GM21786 (cell line): ENCODE measurements around the gene GSG1L.
"Not testable (repeated sequence)": the region's sequence is repeated elsewhere in the genome, so short reads cannot be mapped to it uniquely, and the experiment has no call there.

ENCODE experiments used
- ATAC-seq: cut with Tn5 transposase; IDR thresholded peaks from one replicate; pipeline ENCODE4 v1.9.1; 2021; ENCODE audit not compliant: unreplicated experiment

Gene GSG1L

DNA sequence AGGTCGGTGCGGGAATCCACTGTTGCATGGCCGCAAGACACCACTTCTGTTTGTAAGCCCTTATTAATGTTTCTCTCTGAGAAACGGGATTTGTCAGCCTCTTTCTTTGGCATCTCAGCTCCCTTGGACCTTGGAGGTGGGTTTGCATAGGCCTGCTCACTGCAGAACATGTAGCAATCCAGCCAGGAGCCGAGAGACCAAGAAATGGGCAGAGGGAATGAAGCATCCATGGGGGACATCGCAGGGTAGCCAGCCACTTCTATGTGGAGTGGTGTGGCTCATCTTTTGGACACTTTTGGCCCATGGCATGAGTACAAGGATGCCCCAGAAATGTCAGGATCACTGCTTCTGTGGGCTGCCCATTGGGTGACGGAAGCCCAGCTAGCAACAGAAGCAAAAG is 79.4 kb downstream of the GSG1L start:
- no peak for ATAC-seq

DNA sequence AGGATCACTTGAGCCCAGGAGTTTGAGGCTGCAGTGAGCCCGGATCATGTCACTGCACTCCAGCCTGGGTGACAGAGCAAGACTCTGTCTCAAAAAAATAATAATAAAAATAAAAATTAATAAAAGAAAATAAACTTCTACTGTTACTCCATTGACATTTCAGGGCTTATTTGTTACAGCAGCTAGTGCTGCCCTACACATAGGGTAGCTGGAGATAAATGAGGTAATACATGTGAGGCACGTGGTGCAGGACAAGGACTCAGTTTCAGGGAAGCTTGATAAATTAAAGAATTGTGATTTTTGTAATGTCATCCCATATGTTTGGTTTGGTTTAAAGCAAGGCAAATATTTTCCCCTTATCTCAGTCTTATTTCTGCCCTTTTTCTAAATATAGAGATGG is 80.3 kb downstream of the GSG1L start:
- ATAC-seq = no peak

DNA sequence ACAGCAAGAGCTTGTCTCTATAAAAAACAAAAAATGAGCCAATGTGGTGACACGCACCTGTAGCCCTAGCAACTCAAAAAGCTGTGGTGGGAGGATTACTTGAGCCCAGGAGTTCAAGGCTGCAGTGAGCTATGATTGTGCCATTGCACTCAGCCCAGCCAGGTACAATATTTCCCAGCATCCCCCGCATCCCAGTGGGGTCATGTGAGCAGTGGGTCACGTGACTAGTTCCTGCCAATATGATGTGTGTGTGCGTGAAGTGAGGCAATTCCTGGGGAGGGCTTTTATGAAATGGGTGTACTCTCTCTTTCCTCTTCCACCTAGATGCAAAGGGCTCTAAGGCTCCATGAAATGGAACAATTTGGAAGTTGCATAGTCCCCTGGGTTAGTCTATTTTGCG is 81.3 kb downstream of the GSG1L start:
- ATAC-seq = no peak

DNA sequence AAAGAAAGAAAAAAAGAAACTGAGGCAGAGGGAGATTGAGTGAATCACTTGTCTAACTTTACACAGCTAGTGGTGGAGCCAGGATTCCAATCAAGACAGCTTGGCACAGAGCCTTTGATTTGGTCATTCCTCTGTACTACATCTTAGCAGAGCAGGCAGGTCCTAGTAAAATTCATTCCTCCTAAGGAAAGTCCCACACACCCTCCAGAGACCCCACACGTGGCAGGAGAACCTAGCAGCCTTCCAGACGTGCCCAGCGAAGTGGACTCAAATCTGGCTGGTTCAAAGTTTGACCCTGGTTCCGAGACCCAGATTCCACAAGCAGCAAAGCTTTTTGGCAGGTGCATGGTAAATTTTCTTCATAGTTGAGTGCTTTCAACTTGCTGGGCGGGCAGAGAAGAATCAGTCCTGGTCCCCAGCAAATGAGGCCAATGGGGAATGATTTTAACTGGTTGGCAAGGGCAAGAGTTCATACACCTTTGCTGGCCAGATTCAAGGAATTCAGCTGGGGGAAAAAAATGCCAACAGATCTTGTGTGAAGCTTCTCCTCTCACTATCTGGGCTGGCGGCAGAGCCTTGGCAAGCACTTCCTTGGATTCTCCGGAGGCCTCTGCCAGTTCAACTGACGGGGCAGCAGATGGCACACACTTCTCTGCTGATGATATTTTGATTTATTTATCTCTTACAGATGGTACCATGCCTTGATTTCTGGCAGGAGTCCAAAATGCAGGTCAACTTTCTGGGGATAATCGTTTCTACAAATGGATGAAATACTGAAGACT is 82.4 kb downstream of the GSG1L start:
- ATAC-seq = no peak

DNA sequence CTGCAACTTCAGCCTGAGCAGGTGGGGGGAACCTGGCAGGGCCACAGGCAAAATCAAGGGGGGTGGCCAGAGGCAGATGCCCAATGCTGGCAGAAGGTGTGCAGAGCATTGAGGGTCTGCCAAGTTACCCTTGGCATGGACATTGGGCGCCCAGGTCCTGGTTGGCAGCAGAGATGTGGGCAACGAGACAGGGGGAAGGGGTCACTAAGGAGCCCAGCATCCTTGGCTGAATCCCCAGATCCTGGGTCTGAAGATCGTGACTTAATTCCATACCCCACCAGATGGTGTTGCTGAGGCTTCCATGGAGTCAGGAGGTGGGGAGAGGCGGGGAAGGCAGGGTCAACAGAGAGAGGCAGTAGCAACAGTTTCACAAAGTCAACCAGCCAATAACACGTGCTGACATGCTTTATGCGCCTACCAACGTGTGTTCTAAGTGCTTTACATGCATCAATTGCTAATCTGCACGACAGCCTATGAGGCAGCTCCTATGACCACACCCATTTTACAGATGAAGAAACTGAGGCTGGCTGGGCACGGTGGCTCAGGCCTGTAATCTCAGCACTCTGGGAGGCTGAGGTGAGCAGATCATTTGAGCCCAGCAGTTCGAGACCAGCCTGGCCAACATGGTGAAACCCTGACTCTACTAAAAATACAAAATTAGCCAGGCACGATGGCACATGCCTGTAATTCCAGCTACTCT is 83.3 kb downstream of the GSG1L start:
- no peak for ATAC-seq

DNA sequence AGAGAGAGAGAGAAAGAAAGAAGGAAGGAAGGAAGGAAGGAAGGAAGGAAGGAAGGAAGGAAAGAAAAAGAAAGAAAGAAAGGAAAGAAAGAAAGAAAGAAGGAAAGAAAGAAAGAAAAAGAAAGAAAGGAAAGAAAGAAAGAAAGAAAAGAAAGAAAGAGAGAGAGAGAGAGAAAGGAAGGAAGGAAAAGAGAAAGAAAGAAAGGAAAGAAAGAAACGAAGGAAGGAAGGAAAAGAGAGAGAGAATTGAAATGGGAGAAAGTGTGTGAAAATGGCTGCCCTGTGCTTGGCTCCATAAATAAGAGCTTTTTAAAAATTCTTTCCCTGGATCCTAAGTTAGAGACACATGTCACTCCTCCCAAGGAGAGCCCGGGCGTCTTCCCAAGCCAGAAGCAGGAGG is 83.8 kb downstream of the GSG1L start:
- ATAC-seq = not testable (repeated sequence)

DNA sequence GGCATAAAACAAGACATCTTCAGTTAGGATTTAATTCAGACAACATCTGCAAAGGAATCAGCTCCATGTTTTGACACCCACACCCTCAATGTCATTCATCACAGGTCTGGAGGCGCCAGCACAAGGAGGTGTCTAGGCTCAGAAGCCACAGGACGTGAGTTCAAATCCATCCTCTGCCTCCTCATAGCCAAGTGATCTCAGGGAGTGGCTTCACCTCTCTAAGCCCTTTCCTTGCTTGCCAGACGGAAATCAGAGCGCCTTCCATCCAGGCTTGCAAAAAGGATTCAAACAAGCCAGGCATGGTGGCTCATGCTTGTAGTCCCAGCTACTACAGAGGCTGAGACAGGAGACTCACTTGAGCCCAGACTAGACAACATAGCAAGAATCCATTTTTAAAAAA is 84.6 kb downstream of the GSG1L start:
- ATAC-seq = no peak

DNA sequence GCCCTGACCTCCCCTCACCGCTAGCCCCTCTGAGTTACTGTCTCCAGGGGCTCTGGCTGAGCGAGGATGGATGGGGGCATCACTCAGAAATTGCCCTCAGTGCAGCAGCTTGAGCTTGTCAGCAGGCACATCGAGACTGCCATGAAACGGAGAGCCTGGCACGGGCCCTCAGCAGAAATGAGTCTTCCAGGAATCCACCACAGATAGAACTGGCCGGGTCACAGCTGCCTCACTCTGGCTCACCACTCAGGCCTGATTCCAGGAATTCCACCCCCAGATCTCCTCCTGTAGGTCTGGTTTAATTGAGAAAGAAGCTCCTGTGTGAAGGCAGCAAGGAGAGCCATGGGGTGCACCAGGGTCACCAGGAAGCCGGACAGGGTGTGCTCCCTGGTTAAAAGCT is 85.5 kb downstream of the GSG1L start:
- no peak for ATAC-seq

DNA sequence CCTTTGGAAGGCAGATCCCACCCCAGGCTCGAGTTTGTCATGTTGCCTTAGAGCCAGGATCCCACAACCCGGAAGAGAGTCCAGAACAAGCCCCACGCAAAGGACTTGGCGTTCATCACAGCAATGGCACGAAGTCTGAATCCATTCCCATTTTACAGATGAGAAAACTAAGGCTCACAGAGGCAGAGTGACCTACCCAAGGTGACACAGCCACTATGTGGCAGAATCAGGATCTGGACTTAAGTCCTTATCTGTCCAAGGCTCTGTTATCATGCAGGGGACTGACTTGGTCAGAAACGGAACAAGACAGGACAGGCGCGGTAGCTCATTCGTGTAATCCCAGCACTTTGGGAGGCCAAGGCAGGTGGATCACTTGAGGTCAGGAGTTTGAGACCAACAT is 86.5 kb downstream of the GSG1L start:
- no peak for ATAC-seq

DNA sequence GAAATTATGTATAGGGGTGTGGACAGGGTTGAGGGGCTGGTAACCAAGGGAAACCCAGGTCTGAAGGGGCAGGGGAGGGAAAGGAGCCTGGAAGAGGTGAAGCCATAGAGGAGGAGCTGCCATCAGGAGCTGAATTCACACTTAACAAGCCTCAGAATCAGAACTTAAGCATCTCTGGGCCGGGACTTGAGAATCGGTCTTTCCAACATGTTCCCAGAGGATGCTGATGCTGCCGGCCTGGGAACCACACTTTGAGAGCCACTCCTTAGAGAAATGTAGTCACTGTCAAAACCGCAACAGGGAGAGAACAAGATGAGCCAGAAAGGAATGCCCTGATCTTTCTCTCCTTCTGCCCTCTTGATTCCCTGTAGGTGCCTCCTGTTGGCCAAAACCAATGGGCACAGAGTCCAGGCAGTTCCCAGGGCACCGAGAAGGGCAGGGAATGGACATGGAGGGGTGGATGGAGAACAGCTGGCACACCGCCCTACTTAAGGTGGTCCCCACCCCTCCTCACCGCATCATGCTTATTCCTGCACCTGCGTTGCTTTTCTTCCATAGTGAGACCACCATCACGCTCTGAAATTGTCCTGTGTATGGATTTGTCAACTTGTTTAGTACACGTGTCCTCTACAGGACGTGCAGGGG is 88.5 kb downstream of the GSG1L start:
- no peak for ATAC-seq

DNA sequence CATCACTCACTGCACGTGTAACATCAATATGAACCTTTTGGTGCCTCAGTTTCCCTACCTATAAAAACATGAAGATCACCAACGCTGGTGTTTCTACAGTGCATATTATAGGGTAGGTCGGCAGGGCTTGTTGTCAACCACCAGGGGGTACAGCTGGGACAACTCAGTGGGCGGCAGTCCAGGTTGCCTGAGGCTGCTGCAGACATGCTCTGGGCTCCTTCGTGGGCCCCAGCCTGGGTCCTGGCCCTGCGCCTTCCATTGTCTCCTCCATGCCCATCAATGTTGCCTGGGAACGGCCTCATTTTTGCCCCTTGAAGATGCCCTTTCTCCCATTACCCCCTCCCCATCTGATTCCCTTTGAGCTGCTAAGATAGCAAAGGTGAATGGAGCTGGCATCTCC is 89.8 kb downstream of the GSG1L start:
- ATAC-seq = no peak

DNA sequence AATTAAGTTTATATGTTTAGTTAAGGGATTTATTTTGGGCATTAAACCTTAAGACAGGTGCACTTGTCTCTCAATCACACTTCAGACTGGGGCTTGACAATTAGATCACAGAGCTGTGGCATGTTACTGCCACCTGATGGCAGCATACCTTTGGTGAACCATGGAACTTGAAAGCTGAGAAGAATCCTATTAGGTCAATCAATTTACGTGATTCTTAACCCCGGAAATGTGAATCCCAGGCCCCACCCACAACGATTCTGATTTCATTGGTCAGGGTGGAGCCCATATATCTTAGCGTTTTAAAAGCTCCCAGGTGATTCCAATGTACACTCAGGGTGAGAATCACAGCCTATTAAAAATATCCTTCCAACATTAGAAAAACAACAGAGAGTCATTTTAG is 91.0 kb downstream of the GSG1L start:
- no peak for ATAC-seq

DNA sequence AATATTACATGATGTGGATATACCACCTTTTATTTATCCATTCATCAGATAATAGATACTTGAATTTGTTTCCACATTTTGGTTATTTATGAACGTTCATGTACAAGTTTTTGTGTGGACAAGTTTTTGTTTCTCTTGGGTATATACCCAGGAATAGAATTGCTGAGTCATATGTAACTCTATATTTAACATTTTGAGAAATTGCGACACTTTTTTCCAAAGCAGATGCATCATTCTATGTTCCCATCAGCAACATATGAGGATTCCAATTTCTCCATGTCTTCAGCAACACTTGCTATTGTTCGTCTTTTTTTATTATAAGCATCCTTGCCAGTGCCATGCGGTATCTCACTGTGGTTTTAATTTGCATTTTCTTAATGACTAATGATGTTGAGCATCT is 93.9 kb downstream of the GSG1L start:
- ATAC-seq = no peak

DNA sequence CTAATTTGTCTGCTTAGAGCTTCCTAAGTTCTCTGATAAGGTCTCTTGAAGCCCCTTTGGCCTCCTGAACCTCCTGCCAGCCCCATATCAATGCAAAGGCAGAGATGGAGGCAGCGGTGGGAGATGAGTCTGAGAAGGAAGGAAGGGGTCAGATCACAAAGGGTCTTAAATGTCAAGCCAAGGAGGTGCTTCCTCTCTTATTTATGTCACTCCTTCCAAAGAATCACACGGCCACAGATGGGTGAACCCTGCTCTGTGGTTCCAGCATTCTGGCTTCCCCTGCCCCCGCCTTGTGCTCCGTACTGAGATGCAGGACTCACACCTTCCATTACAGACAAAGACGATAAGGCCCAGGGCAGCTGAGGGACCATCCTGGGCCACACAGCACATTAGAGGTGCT is 96.3 kb downstream of the GSG1L start:
- no peak for ATAC-seq

DNA sequence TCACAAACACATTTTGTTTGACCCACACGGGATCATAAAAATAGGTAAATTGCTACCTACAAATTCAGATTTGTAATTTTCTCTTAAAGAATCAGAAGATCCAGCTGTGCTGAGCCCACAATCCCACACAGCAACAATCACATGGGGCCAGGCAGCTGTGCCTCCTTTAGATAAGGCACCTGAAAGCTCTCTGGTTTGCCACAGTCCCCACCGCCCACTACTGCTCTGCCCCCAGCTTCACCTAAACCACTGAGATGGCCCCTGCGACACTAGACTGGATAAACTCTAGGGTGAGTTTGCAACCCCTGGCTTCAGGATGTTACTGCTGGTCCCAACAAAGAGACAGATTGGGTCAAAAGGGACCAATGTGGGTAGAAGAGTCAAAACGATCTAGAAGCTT is 96.8 kb downstream of the GSG1L start:
- ATAC-seq = no peak

DNA sequence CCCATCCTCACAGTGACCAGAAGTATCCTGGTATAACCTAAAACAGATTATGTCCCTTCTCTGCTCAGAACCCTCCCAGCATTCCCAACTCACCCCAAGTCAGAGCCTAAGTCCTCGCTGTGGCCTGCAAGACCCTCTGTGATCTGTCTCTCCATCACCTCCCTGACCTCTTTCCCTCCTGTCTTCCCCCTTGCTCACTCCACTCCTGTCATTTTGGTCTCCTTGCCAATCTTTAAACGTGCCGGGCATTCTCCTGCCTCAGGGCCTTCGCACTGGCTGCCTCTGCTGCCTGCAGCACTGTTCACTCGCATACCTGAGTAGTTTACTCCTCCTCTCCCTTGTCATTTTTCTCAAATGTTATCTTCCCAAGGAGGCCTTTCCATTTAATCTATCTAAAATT is 97.7 kb downstream of the GSG1L start:
- no peak for ATAC-seq

DNA sequence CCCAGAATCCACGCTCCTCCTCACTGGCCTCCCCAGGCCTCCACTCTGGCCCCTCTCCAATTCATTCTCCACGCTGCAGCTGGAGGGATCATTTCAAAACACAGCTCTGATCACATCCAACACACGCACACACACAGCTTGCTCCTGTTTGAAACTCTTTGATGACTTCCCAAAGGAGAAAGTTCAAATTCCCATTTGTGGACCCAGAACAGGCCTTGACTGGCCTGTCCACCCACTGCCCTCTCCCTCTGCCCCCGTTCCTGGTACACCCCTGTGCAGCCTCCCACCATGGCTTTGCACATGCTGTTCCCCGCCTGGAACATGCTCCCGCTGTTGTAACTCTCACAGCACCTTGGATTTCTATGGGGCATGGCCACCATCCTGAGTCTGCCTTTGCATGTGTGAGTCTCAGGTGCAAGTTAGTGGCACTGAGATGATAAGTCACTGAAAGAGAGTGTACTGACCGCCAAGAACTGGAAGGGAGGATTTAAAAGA is 100.0 kb downstream of the GSG1L start:
- ATAC-seq = no peak

DNA sequence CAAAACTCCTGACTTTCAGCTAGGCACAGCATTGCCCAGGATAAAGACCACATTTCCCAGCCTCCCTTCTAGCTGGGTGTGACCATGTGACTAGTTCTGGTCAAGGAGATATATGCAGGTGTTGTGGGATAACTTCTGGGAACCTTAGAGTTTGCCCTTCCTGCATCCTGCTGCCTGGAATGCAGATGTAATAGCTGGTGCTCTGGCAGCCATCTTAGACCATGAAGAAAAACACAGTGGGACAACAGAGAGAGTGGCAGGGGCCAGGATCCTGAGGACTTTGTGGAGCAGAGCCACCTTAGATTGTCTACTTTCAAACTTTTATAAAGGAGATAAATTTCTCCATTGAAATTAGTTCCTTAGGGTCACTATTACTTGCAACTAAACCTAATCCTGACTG is 101.3 kb downstream of the GSG1L start:
- ATAC-seq = no peak

DNA sequence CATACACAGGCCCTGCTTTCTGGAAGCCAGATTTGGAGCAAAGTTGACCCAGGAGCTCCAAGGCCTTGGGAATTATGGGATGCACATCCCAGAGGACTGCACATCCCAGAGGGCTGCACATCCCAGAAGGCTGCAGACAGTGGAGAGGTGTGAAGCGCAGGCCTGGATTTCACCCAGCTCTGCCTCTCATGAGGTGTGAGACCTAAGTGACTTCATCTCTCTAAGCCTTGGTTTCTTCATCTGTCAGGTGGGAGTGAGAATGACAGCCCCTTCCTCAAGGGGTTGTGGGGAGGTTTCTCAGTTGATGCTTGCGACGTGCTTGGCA is 102.3 kb downstream of the GSG1L start:
- no peak for ATAC-seq

DNA sequence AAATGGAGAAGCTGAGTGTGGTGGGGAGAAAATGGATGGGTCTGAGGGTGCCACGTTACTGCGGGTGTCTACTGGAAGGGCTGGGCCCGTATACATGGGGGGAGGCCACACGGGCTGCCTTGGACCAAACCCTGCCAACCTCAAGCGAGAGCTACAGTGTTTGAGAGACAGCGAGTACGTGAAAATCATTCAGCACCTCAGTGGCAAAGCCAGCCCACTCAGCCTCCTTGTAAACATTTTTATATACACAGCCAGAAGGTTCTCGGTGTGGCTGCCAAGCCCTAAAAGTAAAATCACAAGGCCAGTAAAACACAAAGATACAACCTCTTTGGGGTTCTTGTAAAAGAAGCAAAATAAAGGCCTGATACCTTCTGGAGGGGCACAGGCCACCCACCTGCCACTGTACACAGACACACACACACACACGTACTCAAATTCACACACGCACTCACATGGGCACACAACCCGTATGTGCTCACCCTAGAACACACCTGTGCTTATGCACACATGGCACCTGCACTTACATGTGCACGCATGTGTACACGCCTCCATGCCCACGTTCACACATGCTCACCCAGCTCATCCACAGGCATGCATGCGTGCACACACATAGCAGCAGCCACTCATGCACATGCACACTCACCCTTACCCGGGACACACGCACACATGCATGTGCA is 102.8 kb downstream of the GSG1L start:
- no peak for ATAC-seq

DNA sequence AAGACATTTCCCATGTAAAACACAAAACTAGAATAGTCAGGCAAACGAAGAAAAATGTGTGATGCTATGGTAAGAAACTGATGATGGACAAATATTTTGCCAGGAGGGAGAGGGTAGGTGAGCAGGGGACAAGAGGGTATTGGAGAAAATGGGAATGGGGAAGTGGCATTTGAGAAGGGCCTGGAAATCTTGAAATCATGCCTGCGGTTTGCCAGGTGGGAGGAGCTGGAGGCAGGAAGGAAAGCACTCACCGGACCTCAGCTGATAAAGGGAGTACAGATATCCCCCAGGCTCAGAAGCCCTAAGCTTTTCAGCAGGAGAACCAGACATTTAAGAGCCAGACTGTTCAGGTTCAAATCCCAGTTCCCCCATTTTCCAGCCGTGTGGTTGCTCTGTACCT is 103.6 kb downstream of the GSG1L start:
- no peak for ATAC-seq

DNA sequence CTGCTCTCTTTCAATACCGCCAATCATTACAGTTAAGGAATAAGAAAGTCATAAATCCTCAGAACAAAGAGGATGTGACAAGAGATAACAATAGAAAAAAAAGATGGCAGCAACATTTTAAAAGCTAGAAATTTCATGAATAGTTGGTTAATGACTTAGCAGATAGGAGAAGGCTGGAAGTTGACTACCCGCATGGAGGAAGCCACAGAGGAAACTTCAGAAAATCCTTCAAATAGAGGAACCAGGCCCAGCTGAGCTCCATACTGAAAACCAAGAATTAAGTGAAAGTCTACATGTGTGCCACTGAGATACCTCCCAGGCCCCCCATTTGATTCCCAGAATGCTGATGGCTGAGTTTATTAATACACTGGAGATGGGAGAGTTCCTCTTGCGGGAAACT is 109.3 kb downstream of the GSG1L start:
- ATAC-seq = no peak
